Left ventricle myocardium superior (tissue), 1 donor: ENCODE measurements around the gene AMY2B. TPM values are rescaled to one million over a fixed set of nuclear protein-coding genes. Genes with fewer than 3 reads are reported as not detected.
"Not testable (repeated sequence)": the region's sequence is repeated elsewhere in the genome, so short reads cannot be mapped to it uniquely, and the experiment has no call there.

Experiments used
- ATAC-seq: fragments of 200-7000 bp; cut with Tn5 transposase; one replicate; pipeline ENCODE4 v1.9.1; 2020; ENCODE audit warnings: mild to moderate bottlenecking, moderate library complexity
- DNase-seq: peaks from one replicate; pipeline ENCODE4 v3.0.0-alpha.2; 2020
- intact Hi-C: fragments of 100-400 bp; cut with micrococcal nuclease; formaldehyde crosslinking; loops from one replicate; pipeline ENCODE4 v1.11.0; 2022
- total RNA-seq: library from RNA; stranded (reverse); fragmentation: NEBNext Ultra II Directional; extraction: Animal tissue kit (Norgen Biotek cat#: 25700); gene quantifications from one replicate; pipeline ENCODE4 v1.2.1, GENCODE V29; 2021
- donor health status: DM: no; HTN: yes; CAD: no; lungs with severe emphysema.

The AMY2B gene
- total RNA-seq, 1 donor from 2014 or later, result 21.0 TPM

GRCh38 chr1:103602740-103603139 lies 31.4 kb downstream of the AMY2B start:
- DNase-seq, intact Hi-C loops, ATAC-seq: not testable (repeated sequence)

DNA sequence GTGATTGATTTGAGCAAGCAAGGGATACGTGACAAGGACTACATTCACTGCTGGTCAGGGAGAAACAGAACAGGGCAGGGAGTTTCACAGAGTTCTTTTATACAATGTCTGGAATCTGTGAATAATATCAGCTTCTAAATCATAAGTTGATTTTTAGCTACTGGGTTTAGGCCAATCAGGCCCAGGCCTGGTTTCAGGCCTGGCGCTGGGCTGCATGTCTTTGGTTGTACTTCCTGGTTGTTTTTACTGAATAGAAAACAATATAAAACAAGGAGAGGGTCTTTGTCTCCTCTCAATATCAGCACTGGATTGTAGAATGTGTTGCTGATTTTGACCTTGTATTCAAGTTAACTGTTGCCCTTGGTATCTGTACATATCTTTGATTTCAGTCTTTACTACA lies 45.0 kb downstream of the AMY2B start:
- intact Hi-C loops, result no loop called here
- DNase-seq (no peak), ATAC-seq (no peak)

GRCh38 chr1:103616994-103617477 lies 45.6 kb downstream of the AMY2B start, which contains the start of gene AMY2A:
Gene AMY2A, plus strand, starts transcription at chr1:103617427. Its CDS starts 14 bp downstream, at chr1:103617441.
- DNase-seq, intact Hi-C loops: not testable (repeated sequence)

DNA sequence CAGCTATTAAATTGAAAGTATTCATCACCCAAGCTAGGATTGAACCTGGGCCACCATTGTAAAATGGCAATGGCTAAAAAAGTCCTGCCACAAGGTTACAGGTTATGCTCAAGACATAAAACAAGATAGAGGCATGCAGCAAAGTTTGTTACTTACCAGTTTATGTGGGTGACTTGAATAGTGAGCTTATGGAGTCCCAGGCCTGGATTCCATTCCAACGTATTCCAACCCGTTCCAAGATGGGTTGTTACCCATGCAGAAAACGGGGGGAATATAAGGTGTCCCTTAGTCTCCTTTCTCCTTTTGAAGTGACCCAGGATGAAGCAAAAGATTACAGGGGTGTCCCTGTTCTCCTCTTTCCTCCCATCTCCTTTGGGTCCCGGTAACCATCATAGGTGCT lies 56.0 kb downstream of the AMY2B start:
- ATAC-seq, DNase-seq, intact Hi-C loops: not testable (repeated sequence)

More at GRCh38 chr1:103616994-103617477, 45.6 kb downstream of the AMY2B start, which contains the start of gene AMY2A:
- not testable (repeated sequence) for ATAC-seq

Other genes starting within 250 kb of the AMY2B start
- 18.1 TPM for gene RNPC3, start 45.9 kb upstream of the AMY2B start, total RNA-seq
- gene AMY2A, start 45.8 kb downstream of the AMY2B start, total RNA-seq, result not detected
- not detected for gene AMY1A, start 84.2 kb downstream of the AMY2B start, total RNA-seq
- gene AMY1B, start 124.6 kb downstream of the AMY2B start, total RNA-seq, result not detected
- gene AMY1C, start 178.3 kb downstream of the AMY2B start, total RNA-seq, result not detected